CD14-positive monocyte (primary cell): ENCODE data around the gene GRM2. TPM values are rescaled to one million over a fixed set of nuclear protein-coding genes. Genes with fewer than 3 reads are reported as not detected.

Source experiments
- DNase-seq, 3 donors: peaks; one replicate each; pipeline ENCODE4 v3.0.0-alpha.2; 2011 to 2022
- H2AFZ ChIP-seq: 2 replicates; pipeline ENCODE4 v1.6.0; 2012; ENCODE audit warnings: mild to moderate bottlenecking, low read depth, low read length, inconsistent platforms; ENCODE audit not compliant: insufficient read depth, poor library complexity, severe bottlenecking
- H3K27ac ChIP-seq, 2 donors: 1 replicate in 1 of 2; 2 replicates in 1 of 2; pipeline ENCODE4 v1.5.1; 2012 to 2013; ENCODE audit warnings: low read length in 2 of 2, control low read depth in 1 of 2, inconsistent platforms in 1 of 2, low read depth in 1 of 2, mild to moderate bottlenecking in 1 of 2
- H3K27me3 ChIP-seq, 2 donors: one replicate each; pipeline versions ENCODE4 v1.6.0 to v1.6.1; 2011 to 2013; ENCODE audit warnings: low read length in 2 of 2; ENCODE audit not compliant: control insufficient read depth in 2 of 2, insufficient read depth in 2 of 2
- H3K36me3 ChIP-seq, 2 donors: replicated peaks in 1 of 2; 1 replicate in 1 of 2; 2 replicates in 1 of 2; pipeline versions ENCODE4 v1.5.1 to v1.6.1; 2012 to 2013; ENCODE audit warnings: low read length in 2 of 2, control low read depth in 1 of 2, inconsistent platforms in 1 of 2, mild to moderate bottlenecking in 1 of 2; ENCODE audit not compliant: insufficient read depth in 2 of 2, control insufficient read depth in 1 of 2
- H3K4me1 ChIP-seq, 2 donors: 1 replicate in 1 of 2; 2 replicates in 1 of 2; pipeline versions ENCODE4 v1.5.1 to v1.6.1; 2012 to 2013; ENCODE audit warnings: low read length in 2 of 2, control low read depth in 1 of 2, inconsistent platforms in 1 of 2, mild to moderate bottlenecking in 1 of 2, moderate library complexity in 1 of 2; ENCODE audit not compliant: insufficient read depth in 2 of 2, control insufficient read depth in 1 of 2
- H3K4me2 ChIP-seq: replicated peaks from 2 replicates; pipeline ENCODE3; 2012; ENCODE audit warnings: low read length, moderate library complexity, mild to moderate bottlenecking; ENCODE audit not compliant: poor library complexity, severe bottlenecking; ENCODE audit errors: extremely low read depth
- H3K4me3 ChIP-seq, 3 experiments: fragments of 200-600 bp in 1 of 3; sonication (generic) in 1 of 3; replicated peaks in 1 of 3; 1 replicate in 2 of 3; 2 replicates in 1 of 3; pipeline ENCODE4 v1.5.1; 2011 to 2013; ENCODE audit warnings: low read length in 3 of 3, mild to moderate bottlenecking in 3 of 3, control low read depth in 2 of 3, low read depth in 2 of 3, inconsistent platforms in 1 of 3, moderate library complexity in 1 of 3
- H3K79me2 ChIP-seq: 2 replicates; pipeline ENCODE4 v1.6.0; 2012; ENCODE audit warnings: mild to moderate bottlenecking, control low read depth, inconsistent platforms, low read length, moderate library complexity; ENCODE audit not compliant: insufficient read depth
- H3K9ac ChIP-seq: 2 replicates; pipeline ENCODE4 v1.6.0; 2017; ENCODE audit warnings: low read length, mild to moderate bottlenecking; ENCODE audit not compliant: insufficient read depth, poor library complexity, severe bottlenecking
- H3K9me3 ChIP-seq, 2 donors: replicated peaks in 1 of 2; 1 replicate in 1 of 2; 2 replicates in 1 of 2; pipeline versions ENCODE4 v1.5.1 to v1.6.1; 2012 to 2013; ENCODE audit warnings: low read length in 2 of 2, control low read depth in 1 of 2; ENCODE audit not compliant: control insufficient read depth in 1 of 2, insufficient read depth in 1 of 2
- H4K20me1 ChIP-seq: 2 replicates; pipeline ENCODE4 v1.6.0; 2012; ENCODE audit warnings: mild to moderate bottlenecking, low read length, control low read depth, moderate library complexity; ENCODE audit not compliant: insufficient read depth
- H3K27ac Mint-ChIP-seq, 7 donors: one replicate each; pipeline ENCODE4 v1.8.0; 2020; ENCODE audit warnings: mild to moderate bottlenecking in 7 of 7, mixed read lengths in 7 of 7, moderate library complexity in 6 of 7, inconsistent platforms in 2 of 7
- H3K27me3 Mint-ChIP-seq, 3 donors: one replicate each; pipeline ENCODE4 v1.8.0; 2021 to 2022; ENCODE audit warnings: low read depth in 3 of 3, mild to moderate bottlenecking in 3 of 3, mixed read lengths in 3 of 3, moderate library complexity in 3 of 3, inconsistent platforms in 1 of 3
- H3K36me3 Mint-ChIP-seq, 2 donors: one replicate each; pipeline ENCODE4 v1.8.0; 2020; ENCODE audit warnings: mixed read lengths in 2 of 2, inconsistent platforms in 1 of 2, mild to moderate bottlenecking in 1 of 2
- H3K4me1 Mint-ChIP-seq: one replicate; pipeline ENCODE4 v1.8.0; 2020; ENCODE audit warnings: mild to moderate bottlenecking, mixed read lengths
- H3K4me3 Mint-ChIP-seq, 2 donors: one replicate each; pipeline ENCODE4 v1.8.0; 2020; ENCODE audit warnings: mild to moderate bottlenecking in 2 of 2, mixed read lengths in 2 of 2, moderate library complexity in 1 of 2
- H3K9me3 Mint-ChIP-seq, 7 donors: one replicate each; pipeline ENCODE4 v1.8.0; 2020 to 2022; ENCODE audit warnings: mixed read lengths in 7 of 7, mild to moderate bottlenecking in 6 of 7, moderate library complexity in 6 of 7, inconsistent platforms in 2 of 7
- CTCF ChIP-seq: fragments of 200-600 bp; IDR thresholded peaks from one replicate; pipeline ENCODE4 v1.8.0; 2022; ENCODE audit warnings: antibody characterized with exemption, mild to moderate bottlenecking
- WGBS: methylation state at CpG from one replicate; pipeline ENCODE4 v1.1.5; 2013; ENCODE audit warnings: missing lambda C conversion rate; ENCODE audit not compliant: insufficient coverage; 5-methylcytosine and 5-hydroxymethylcytosine counted together
- intact Hi-C, 2 donors: fragments of 100-400 bp; cut with micrococcal nuclease; formaldehyde crosslinking; loops; one replicate each; pipeline versions ENCODE4 v1.15.0 to v1.15.1; 2023
- polyA plus RNA-seq, 3 donors: library from polyadenylated mRNA; depleted of rRNA in 1 of 3; unstranded in 2 of 3; stranded (reverse) in 1 of 3; fragments of 300-500 nt in 2 of 3; fragments of >200 nt in 1 of 3; fragmentation: Illumina TruSeq in 2 of 3; gene quantifications; 1 replicate in 2 of 3; 2 replicates in 1 of 3; pipeline ENCODE4 v1.2.3, GENCODE V29; 2012 to 2021

Gene GRM2
- polyA plus RNA-seq, 3 donors: 0.72 TPM; not detected in 2

GRCh38 chr3:51712963-51713362 is 6.1 kb downstream of the GRM2 start:
- H3K9me3 ChIP-seq: no peaks in the 10 kb centered on the region
- H3K4me1 ChIP-seq: no peaks in the 10 kb centered on the region
- Mint-ChIP-seq H3K27me3 (peaks cover 1 to 7% (median 3%) of the 10 kb centered on the region in 3 donors), H3K36me3 (no peaks in the 10 kb centered on the region), H3K4me3 (no peak overlapping the region), H3K4me1 (no peaks in the 10 kb centered on the region), H3K9me3 (no peaks in the 10 kb centered on the region), H3K27ac (no peak overlapping the region)
- TF ChIP-seq CTCF: no peak
- intact Hi-C loops: no loop called here
- H3K27me3 ChIP-seq: no peaks in the 10 kb centered on the region
- H3K79me2 ChIP-seq: no peaks in the 10 kb centered on the region
- no peak overlapping the region for H3K9ac ChIP-seq
- no peak overlapping the region for H2AFZ ChIP-seq
- no peak for DNase-seq
- no peaks in the 10 kb centered on the region for H4K20me1 ChIP-seq
- 98% methylated on average over 18 of the region's 19 CpGs for WGBS
- no peaks in the 10 kb centered on the region for H3K36me3 ChIP-seq
- no peak overlapping the region for H3K27ac ChIP-seq
- H3K4me3 ChIP-seq: no peak overlapping the region
- H3K4me2 ChIP-seq: no peak overlapping the region

GRCh38 chr3:51715231-51715976 is 8.5 kb downstream of the GRM2 start:
- H3K27me3 Mint-ChIP-seq: peaks cover 1 to 5% (median 1%) of the 10 kb centered on the region in 3 donors
- Histone ChIP-seq H3K27ac (no peak overlapping the region), H4K20me1 (no peaks in the 10 kb centered on the region), H3K27me3 (no peaks in the 10 kb centered on the region), H3K36me3 (no peaks in the 10 kb centered on the region), H2AFZ (no peak overlapping the region), H3K9ac (no peak overlapping the region), H3K79me2 (no peaks in the 10 kb centered on the region), H3K4me1 (no peaks in the 10 kb centered on the region), H3K9me3 (no peaks in the 10 kb centered on the region), H3K4me2 (no peak overlapping the region), H3K4me3 (no peak overlapping the region)
- H3K4me3 Mint-ChIP-seq: no peak overlapping the region
- H3K36me3 Mint-ChIP-seq: no peaks in the 10 kb centered on the region
- peaks cover 6% of the 10 kb centered on the region for H3K4me1 Mint-ChIP-seq
- H3K9me3 Mint-ChIP-seq: no peaks in the 10 kb centered on the region
- DNase-seq: no peak
- WGBS: 94% methylated on average over 36 of the region's 36 CpGs
- H3K27ac Mint-ChIP-seq: no peak overlapping the region
- intact Hi-C loops: loop anchor here (5.0 kb wide), 2 partner anchors 82 to 87 kb away; no protein-coding TSS in a partner anchor
- TF ChIP-seq CTCF: no peak
